ENCODE measurements around the gene SLC17A2.

Gene SLC17A2

DNA sequence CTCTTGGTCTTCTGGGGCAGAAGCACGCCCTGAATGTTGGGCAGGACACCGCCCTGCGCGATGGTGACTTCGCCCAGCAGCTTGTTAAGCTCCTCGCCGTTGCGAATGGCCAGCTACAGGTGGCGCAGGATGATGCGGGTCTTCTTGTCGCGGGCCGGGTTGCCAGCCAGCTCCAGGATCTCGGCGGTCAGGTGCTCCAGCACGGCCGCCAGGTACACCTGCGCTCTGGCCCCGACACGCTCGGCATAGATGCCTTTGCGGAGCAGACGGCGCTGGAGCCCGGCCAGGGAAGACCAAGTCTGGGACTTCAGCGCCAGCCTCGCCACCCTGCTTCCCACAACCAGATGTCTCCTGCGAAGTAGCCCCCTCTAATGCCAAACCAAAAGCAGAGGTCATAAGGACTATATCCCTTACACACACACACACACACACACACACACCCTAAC is 48.4 kb downstream of the SLC17A2 start:
- DNase-seq: peak in 4 of 5 experiments; percentile 1 to 80 (median 32)

DNA sequence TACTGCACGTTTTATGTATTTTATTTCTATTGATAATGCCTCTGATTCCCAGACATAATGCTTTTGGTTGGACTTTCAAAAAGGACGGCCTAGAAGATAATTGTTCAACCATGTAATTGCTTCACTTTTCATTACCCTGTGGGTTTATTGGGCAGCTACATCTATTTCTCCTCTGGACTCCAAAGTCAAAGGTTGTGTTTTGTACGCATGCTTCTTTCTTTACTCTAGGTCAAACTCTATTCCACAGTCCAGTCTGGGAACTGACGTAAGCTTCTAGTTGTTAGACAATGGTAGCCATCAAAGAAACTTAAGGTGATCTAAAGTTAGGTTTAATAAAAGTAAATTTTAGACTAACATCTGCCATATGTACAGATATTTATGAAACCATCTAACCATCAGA is 49.9 kb downstream of the SLC17A2 start:
- DNase-seq: no peak

GRCh38 chr6:25878721-25879322 is 51.7 kb downstream of the SLC17A2 start:
- no peak for DNase-seq

- peak in 1 of 5 experiments; percentile 7 for DNase-seq
Measured at GRCh38 chr6:25875926-25876602, 54.4 kb downstream of the SLC17A2 start.

DNA sequence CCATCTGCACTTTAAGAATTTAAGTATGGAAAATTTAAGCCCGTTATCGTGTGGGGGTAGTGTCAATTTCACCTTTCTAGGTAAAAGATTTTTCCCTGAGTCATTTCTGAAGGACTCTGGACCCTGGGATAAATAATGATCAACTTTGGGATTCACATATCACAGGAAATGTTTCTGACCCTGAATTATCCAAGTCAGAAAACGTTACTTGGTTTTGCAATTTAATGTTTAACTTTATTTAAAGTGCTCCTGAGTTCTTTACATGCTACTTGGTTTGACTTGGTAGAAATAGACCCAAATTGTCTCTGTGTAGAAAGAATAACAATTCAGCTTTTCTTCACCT is 55.0 kb downstream of the SLC17A2 start:
- DNase-seq: no peak

GRCh38 chr6:25874822-25875562 is 55.5 kb downstream of the SLC17A2 start:
- DNase-seq: peak in 1 of 5 experiments; percentile 62

- no peak for DNase-seq
Measured at GRCh38 chr6:25874118-25874517, 56.4 kb downstream of the SLC17A2 start, which contains the start of gene SLC17A3. Gene SLC17A3 (minus strand): TSS chr6:25874243. CDS start chr6:25868387, 5,856 bp downstream.

DNA sequence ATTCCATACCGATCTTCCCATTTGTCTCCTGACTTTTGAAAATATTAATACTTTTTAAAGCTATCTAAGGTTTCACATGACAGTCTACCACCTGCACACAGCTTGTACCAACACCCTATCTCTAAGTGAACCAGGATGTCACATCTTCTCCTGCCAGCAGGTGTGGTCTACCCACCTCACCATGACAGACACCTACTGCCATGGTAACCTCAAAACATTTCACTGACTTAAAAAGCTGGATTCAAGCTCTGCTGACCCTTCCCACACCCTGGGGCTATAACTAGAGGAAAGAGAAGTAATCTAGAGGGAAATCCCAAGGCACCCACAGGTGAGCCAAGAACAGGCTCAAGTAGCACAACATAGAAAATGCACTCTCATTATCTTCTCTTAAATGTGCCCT is 57.7 kb downstream of the SLC17A2 start:
- peak in 2 of 5 experiments; percentile 34 to 75 for DNase-seq

GRCh38 chr6:25869840-25870239 is 60.7 kb downstream of the SLC17A2 start:
- DNase-seq: no peak

DNA sequence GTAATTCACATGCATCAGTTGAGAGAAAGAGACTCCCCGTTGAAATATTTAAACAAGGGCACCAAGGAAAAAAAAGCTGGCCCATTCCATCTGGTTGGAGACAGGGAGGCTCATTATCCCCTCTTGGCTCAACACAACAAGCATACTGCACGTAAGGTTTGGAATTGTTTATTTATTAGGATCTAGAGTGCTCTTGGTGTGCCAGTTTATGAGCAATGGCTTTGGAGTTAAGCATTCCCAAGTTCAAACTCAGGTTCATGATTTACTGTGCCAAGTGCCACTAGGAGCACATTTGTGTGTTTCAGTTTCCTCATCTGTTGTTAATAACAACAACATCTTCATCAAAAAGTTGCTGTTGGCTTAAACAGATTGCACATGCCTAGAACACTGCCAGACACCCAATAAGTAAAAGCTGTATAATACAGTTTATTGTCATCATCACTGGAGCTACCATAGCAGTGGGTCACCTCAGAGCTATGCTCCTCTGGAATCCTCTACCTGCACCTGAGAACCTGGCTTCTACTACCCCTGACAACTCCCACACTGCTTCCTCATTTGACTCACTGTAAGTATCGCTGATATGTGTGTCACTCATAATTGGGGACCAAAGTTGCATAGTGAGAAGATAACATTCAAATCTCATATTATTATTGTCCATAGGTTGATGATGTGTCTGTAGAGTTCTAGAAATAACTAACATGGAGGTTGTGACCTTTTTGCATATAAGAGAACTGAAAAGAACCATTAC is 61.9 kb downstream of the SLC17A2 start:
- no peak for DNase-seq

GRCh38 chr6:25866011-25866410 is 64.5 kb downstream of the SLC17A2 start:
- DNase-seq: peak in 3 of 5 experiments; percentile 11 to 90 (median 72)

GRCh38 chr6:25863360-25863759 is 67.1 kb downstream of the SLC17A2 start:
- no peak for DNase-seq

Measured in T-helper 2 cell (primary cell).